Measurements from ENCODE around the gene NECAB2. TPM values are rescaled to one million over a fixed set of nuclear protein-coding genes. Genes with fewer than 3 reads are reported as not detected.

Gene NECAB2
- polyA plus RNA-seq, 1 donor from 2014 or later: 12.5 TPM

DNA sequence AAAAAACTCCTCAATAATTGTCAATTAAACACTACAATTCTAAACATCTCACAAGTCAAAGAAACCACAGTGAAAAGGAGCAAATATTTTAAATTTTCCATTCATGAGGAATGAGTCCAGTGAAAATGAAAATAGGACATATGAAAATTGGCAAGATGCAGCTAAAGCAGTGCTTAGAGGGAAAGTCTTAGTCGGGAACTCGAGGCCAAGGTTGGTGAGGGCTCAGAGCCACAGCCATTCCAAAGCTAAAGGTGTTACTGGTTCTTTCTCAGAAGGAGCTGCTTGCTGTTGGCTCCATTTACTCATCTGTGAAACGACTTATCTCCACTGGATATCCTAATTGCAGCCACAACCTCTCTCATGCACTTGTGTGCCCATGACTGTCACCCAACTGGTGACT, 68.1 kb downstream of the NECAB2 start:
- no peak for TF ChIP-seq EZH2 (IDR thresholded peaks at IDR 0.05; ENCODE audit: borderline replicate concordance, insufficient read depth, low read length, poor library complexity, severe bottlenecking)
- no peak for TF ChIP-seq EP300 (conservative IDR thresholded peaks at IDR 0.05; ENCODE audit: poor library complexity, severe bottlenecking)
- TF ChIP-seq, protein P1, sequence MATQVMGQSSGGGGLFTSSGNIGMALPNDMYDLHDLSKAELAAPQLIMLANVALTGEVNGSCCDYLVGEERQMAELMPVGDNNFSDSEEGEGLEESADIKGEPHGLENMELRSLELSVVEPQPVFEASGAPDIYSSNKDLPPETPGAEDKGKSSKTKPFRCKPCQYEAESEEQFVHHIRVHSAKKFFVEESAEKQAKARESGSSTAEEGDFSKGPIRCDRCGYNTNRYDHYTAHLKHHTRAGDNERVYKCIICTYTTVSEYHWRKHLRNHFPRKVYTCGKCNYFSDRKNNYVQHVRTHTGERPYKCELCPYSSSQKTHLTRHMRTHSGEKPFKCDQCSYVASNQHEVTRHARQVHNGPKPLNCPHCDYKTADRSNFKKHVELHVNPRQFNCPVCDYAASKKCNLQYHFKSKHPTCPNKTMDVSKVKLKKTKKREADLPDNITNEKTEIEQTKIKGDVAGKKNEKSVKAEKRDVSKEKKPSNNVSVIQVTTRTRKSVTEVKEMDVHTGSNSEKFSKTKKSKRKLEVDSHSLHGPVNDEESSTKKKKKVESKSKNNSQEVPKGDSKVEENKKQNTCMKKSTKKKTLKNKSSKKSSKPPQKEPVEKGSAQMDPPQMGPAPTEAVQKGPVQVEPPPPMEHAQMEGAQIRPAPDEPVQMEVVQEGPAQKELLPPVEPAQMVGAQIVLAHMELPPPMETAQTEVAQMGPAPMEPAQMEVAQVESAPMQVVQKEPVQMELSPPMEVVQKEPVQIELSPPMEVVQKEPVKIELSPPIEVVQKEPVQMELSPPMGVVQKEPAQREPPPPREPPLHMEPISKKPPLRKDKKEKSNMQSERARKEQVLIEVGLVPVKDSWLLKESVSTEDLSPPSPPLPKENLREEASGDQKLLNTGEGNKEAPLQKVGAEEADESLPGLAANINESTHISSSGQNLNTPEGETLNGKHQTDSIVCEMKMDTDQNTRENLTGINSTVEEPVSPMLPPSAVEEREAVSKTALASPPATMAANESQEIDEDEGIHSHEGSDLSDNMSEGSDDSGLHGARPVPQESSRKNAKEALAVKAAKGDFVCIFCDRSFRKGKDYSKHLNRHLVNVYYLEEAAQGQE (IDR thresholded peaks at IDR 0.05; ENCODE audit: borderline replicate concordance): no peak
- TF ChIP-seq POLR2AphosphoS5 (IDR thresholded peaks at IDR 0.05): no peak
- TF ChIP-seq RAD21 (conservative IDR thresholded peaks at IDR 0.05): no peak
- no peak for TF ChIP-seq SMC3 (conservative IDR thresholded peaks at IDR 0.05; ENCODE audit: poor library complexity)
- TF ChIP-seq TAF1 (IDR thresholded peaks at IDR 0.05; ENCODE audit: low read depth): no peak
- no peak for TF ChIP-seq MXI1 (conservative IDR thresholded peaks at IDR 0.05; ENCODE audit: poor library complexity, severe bottlenecking)
- TF ChIP-seq, protein P2, sequence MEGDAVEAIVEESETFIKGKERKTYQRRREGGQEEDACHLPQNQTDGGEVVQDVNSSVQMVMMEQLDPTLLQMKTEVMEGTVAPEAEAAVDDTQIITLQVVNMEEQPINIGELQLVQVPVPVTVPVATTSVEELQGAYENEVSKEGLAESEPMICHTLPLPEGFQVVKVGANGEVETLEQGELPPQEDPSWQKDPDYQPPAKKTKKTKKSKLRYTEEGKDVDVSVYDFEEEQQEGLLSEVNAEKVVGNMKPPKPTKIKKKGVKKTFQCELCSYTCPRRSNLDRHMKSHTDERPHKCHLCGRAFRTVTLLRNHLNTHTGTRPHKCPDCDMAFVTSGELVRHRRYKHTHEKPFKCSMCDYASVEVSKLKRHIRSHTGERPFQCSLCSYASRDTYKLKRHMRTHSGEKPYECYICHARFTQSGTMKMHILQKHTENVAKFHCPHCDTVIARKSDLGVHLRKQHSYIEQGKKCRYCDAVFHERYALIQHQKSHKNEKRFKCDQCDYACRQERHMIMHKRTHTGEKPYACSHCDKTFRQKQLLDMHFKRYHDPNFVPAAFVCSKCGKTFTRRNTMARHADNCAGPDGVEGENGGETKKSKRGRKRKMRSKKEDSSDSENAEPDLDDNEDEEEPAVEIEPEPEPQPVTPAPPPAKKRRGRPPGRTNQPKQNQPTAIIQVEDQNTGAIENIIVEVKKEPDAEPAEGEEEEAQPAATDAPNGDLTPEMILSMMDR (IDR thresholded peaks at IDR 0.05; ENCODE audit: poor library complexity, severe bottlenecking): no peak
- H4K20me1 ChIP-seq (ENCODE audit: insufficient read depth): no peaks in the 10 kb centered on the region

DNA sequence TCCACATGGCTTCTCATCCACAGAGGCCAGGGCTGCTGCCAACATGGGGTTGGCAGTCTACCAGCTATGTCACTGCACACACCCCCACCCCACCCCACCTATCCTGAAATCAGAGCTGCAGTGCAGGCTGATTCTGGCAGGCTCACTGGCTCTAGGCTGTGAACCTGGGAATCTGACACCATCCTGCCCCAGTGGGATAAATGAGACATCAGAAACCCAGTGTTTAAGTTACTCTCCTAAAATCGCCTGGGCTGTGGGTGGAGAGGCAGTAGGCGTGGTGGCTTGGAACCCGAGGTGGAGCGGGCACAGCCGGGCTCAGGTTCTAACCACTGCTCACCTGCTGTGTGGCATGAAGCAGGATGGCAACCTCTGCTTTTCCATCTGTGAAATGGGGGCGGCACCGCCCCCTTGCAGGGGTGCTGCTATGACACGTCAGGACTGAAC, 69.0 kb downstream of the NECAB2 start:
- TF ChIP-seq EP300 (conservative IDR thresholded peaks at IDR 0.05; ENCODE audit: poor library complexity, severe bottlenecking) (no peak), TAF1 (IDR thresholded peaks at IDR 0.05; ENCODE audit: low read depth) (no peak), EZH2 (IDR thresholded peaks at IDR 0.05; ENCODE audit: borderline replicate concordance, insufficient read depth, low read length, poor library complexity, severe bottlenecking) (no peak), RAD21 (conservative IDR thresholded peaks at IDR 0.05) (no peak), POLR2AphosphoS5 (IDR thresholded peaks at IDR 0.05) (no peak), MXI1 (conservative IDR thresholded peaks at IDR 0.05; ENCODE audit: poor library complexity, severe bottlenecking) (no peak), SMC3 (conservative IDR thresholded peaks at IDR 0.05; ENCODE audit: poor library complexity) (no peak)
- TF ChIP-seq, protein P2 (IDR thresholded peaks at IDR 0.05; ENCODE audit: poor library complexity, severe bottlenecking): no peak
- TF ChIP-seq, protein P1 (IDR thresholded peaks at IDR 0.05; ENCODE audit: borderline replicate concordance): no peak

More for the DNA sequence above, 68.1 kb downstream of the NECAB2 start:
- no peaks in the 10 kb centered on the region for H3K36me3 ChIP-seq (ENCODE audit: insufficient read depth, low read length)
- H3K9me3 ChIP-seq (ENCODE audit: low read length): no peaks in the 10 kb centered on the region
- H3K27me3 ChIP-seq (ENCODE audit: insufficient read depth, low read depth, low read length): no peaks in the 10 kb centered on the region
- H3K4me2 ChIP-seq (ENCODE audit: low read length): no peak overlapping the region
- H2AFZ ChIP-seq (ENCODE audit: low read depth, low read length): no peak overlapping the region
- H3K4me3 ChIP-seq (ENCODE audit: low read length): no peak overlapping the region
- no peaks in the 10 kb centered on the region for H3K9me2 ChIP-seq (ENCODE audit: insufficient read depth, low read length)
- no peaks in the 10 kb centered on the region for H3K79me2 ChIP-seq (replicated peaks; ENCODE audit: insufficient read depth, low read length)
- no peak overlapping the region for H3K27ac ChIP-seq (ENCODE audit: low read length)
- no peaks in the 10 kb centered on the region for H3F3A ChIP-seq (ENCODE audit: insufficient read depth, low read length, poor library complexity, severe bottlenecking)
- no peak overlapping the region for H3K9ac ChIP-seq (ENCODE audit: low read length)

More for the DNA sequence above, 69.0 kb downstream of the NECAB2 start:
- Histone ChIP-seq H3K27ac (ENCODE audit: low read length) (no peak overlapping the region), H3K4me3 (ENCODE audit: low read length) (no peak overlapping the region), H4K20me1 (ENCODE audit: insufficient read depth) (no peaks in the 10 kb centered on the region), H3K27me3 (ENCODE audit: insufficient read depth, low read depth, low read length) (no peaks in the 10 kb centered on the region), H3K36me3 (ENCODE audit: insufficient read depth, low read length) (no peaks in the 10 kb centered on the region), H3F3A (ENCODE audit: insufficient read depth, low read length, poor library complexity, severe bottlenecking) (no peaks in the 10 kb centered on the region), H3K9me2 (ENCODE audit: insufficient read depth, low read length) (no peaks in the 10 kb centered on the region), H3K79me2 (replicated peaks; ENCODE audit: insufficient read depth, low read length) (no peaks in the 10 kb centered on the region), H2AFZ (ENCODE audit: low read depth, low read length) (no peak overlapping the region), H3K9me3 (ENCODE audit: low read length) (no peaks in the 10 kb centered on the region), H3K4me2 (ENCODE audit: low read length) (no peak overlapping the region), H3K9ac (ENCODE audit: low read length) (no peak overlapping the region)

All from neural cell (in vitro differentiated cells).